Neural cell (in vitro differentiated cells): ENCODE measurements around the gene KLHDC7B. TPM values are rescaled to one million over a fixed set of nuclear protein-coding genes. Genes with fewer than 3 reads are reported as not detected.
A peak's percentile ranks its signal among the peaks of the same experiment; 100 is the strongest.

ENCODE experiments used
- H2AFZ ChIP-seq: fragments of 200-600, 300-800 bp; sonication (generic), shearing (Covaris generic); 2 replicates; pipeline ENCODE4 v1.6.0; 2014; ENCODE audit warnings: low read depth, mild to moderate bottlenecking, antibody characterized with exemption, low read length, moderate library complexity
- H3F3A ChIP-seq: fragments of 200-600 bp; shearing (Covaris generic); 2 replicates; pipeline ENCODE4 v1.6.1; 2016; ENCODE audit warnings: mild to moderate bottlenecking, moderate library complexity, mixed read lengths, antibody characterized with exemption, low read length; ENCODE audit not compliant: insufficient read depth, poor library complexity, severe bottlenecking
- H3K27ac ChIP-seq: fragments of 200-600, 300-800 bp; sonication (generic), shearing (Covaris generic); 2 replicates; pipeline ENCODE4 v1.5.1; 2014; ENCODE audit warnings: mild to moderate bottlenecking, low read length, moderate library complexity
- H3K27me3 ChIP-seq: fragments of 300-800, 200-600 bp; sonication (generic), shearing (Covaris generic); 2 replicates; pipeline ENCODE4 v1.6.0; 2014; ENCODE audit warnings: mild to moderate bottlenecking, low read depth, low read length, moderate library complexity; ENCODE audit not compliant: insufficient read depth
- H3K36me3 ChIP-seq: fragments of 300-800, 200-600 bp; sonication (generic), shearing (Covaris generic); 2 replicates; pipeline ENCODE4 v1.5.1; 2014; ENCODE audit warnings: mild to moderate bottlenecking, antibody characterized with exemption, low read length, moderate library complexity; ENCODE audit not compliant: insufficient read depth
- H3K4me2 ChIP-seq: fragments of 300-800, 200-600 bp; sonication (generic), shearing (Covaris generic); 2 replicates; pipeline ENCODE4 v1.6.0; 2014; ENCODE audit warnings: mild to moderate bottlenecking, low read length
- H3K4me3 ChIP-seq: fragments of 300-800, 200-600 bp; sonication (generic), shearing (Covaris generic); 2 replicates; pipeline ENCODE4 v1.5.1; 2014; ENCODE audit warnings: mild to moderate bottlenecking, low read length, moderate library complexity
- H3K79me2 ChIP-seq: fragments of 200-600 bp; shearing (Covaris generic); replicated peaks from 2 replicates; pipeline ENCODE4 v1.6.0; 2014; ENCODE audit warnings: mild to moderate bottlenecking, low read length, moderate library complexity; ENCODE audit not compliant: insufficient read depth
- H3K9ac ChIP-seq: fragments of 300-800, 200-600 bp; sonication (generic), shearing (Covaris generic); 2 replicates; pipeline ENCODE4 v1.6.1; 2016; ENCODE audit warnings: mild to moderate bottlenecking, low read length, mixed read lengths
- H3K9me2 ChIP-seq: fragments of 200-600 bp; shearing (Covaris generic); 2 replicates; pipeline ENCODE4 v1.6.1; 2016; ENCODE audit warnings: mild to moderate bottlenecking, low read length, mixed read lengths; ENCODE audit not compliant: insufficient read depth
- H3K9me3 ChIP-seq: fragments of 200-600, 300-800 bp; sonication (generic), shearing (Covaris generic); 2 replicates; pipeline ENCODE4 v1.6.1; 2016; ENCODE audit warnings: mild to moderate bottlenecking, mixed run types, low read length, moderate library complexity, mixed read lengths
- H4K20me1 ChIP-seq: fragments of 200-600 bp; shearing (Covaris generic); 2 replicates; pipeline ENCODE4 v1.6.1; 2016; ENCODE audit warnings: mild to moderate bottlenecking, mixed run types; ENCODE audit not compliant: insufficient read depth
- CTCF ChIP-seq: fragments of 450-650 bp; IDR thresholded peaks from 2 replicates; pipeline ENCODE4 v1.5.1; 2014; ENCODE audit warnings: antibody characterized with exemption, mild to moderate bottlenecking, moderate library complexity; ENCODE audit not compliant: poor library complexity, severe bottlenecking
- EP300 ChIP-seq: fragments of 450-650 bp; conservative IDR thresholded peaks from 2 replicates; pipeline ENCODE4 v1.6.1; 2014; ENCODE audit warnings: antibody characterized with exemption, mild to moderate bottlenecking, moderate library complexity; ENCODE audit not compliant: poor library complexity, severe bottlenecking
- EZH2 ChIP-seq: fragments of 200-600, 300-800 bp; shearing (Covaris generic), sonication (generic); IDR thresholded peaks from 2 replicates; pipeline ENCODE4 v1.6.1; 2014; ENCODE audit warnings: antibody characterized with exemption, low read length, borderline replicate concordance, mild to moderate bottlenecking; ENCODE audit not compliant: insufficient read depth, poor library complexity, severe bottlenecking
- MXI1 ChIP-seq: fragments of 450-650 bp; conservative IDR thresholded peaks from 2 replicates; pipeline ENCODE4 v1.6.1; 2014; ENCODE audit warnings: antibody characterized with exemption, mild to moderate bottlenecking; ENCODE audit not compliant: poor library complexity, severe bottlenecking
- POLR2AphosphoS5 ChIP-seq: IDR thresholded peaks from 2 replicates; pipeline ENCODE4 v1.6.1; 2012
- RAD21 ChIP-seq: fragments of 450-650 bp; conservative IDR thresholded peaks from 2 replicates; pipeline ENCODE4 v1.6.1; 2014; ENCODE audit warnings: antibody characterized with exemption, mild to moderate bottlenecking, moderate library complexity
- REST ChIP-seq: IDR thresholded peaks from 2 replicates; pipeline ENCODE4 v1.6.1; 2012; ENCODE audit warnings: borderline replicate concordance
- SMC3 ChIP-seq: fragments of 450-650 bp; conservative IDR thresholded peaks from 2 replicates; pipeline ENCODE4 v1.6.1; 2014; ENCODE audit warnings: antibody characterized with exemption, mild to moderate bottlenecking, moderate library complexity; ENCODE audit not compliant: poor library complexity
- TAF1 ChIP-seq: IDR thresholded peaks from 2 replicates; pipeline ENCODE4 v1.6.1; 2012; ENCODE audit warnings: low read depth
- polyA plus RNA-seq: library from polyadenylated mRNA; depleted of rRNA; stranded (reverse); fragments of >200 nt; gene quantifications from 2 replicates; pipeline ENCODE4 v1.2.3, GENCODE V29; 2014

The KLHDC7B gene
- polyA plus RNA-seq, 1 donor from 2014 or later, result not detected

- Histone ChIP-seq H3K27me3 (no peaks in the 10 kb centered on the region), H3K27ac (peak within 1 kb of the TSS; percentile 81), H2AFZ (peak within 1 kb of the TSS; percentile 27), H3K79me2 (peaks cover 37% of the 10 kb centered on the region), H3K4me3 (peak within 1 kb of the TSS; percentile 94), H3F3A (no peaks in the 10 kb centered on the region), H3K9me3 (no peaks in the 10 kb centered on the region), H3K9me2 (no peaks in the 10 kb centered on the region), H4K20me1 (no peaks in the 10 kb centered on the region), H3K4me2 (peak within 1 kb of the TSS; percentile 97), H3K9ac (peak within 1 kb of the TSS; percentile 86), H3K36me3 (no peaks in the 10 kb centered on the region)
- no peak for TF ChIP-seq RAD21
- peak; percentile 76 for TF ChIP-seq MXI1
- TF ChIP-seq REST, result peak; percentile 84
- TF ChIP-seq TAF1, result peak; percentile 73
- TF ChIP-seq EP300, result peak; percentile 64
- TF ChIP-seq CTCF, result no peak
- TF ChIP-seq POLR2AphosphoS5, result peak; percentile 94
- no peak for TF ChIP-seq EZH2
- TF ChIP-seq SMC3, result peak; percentile 3
Observed at GRCh38 chr22:50507991-50508884, 37.5 kb upstream of the KLHDC7B start, which contains the start of gene NCAPH2. Gene NCAPH2, plus strand, starts transcription at chr22:50508224. Its CDS starts 114 bp downstream, at chr22:50508338.

- peak overlapping the region; percentile 97 for H3K4me2 ChIP-seq
- peak overlapping the region; percentile 80 for H3K4me3 ChIP-seq
- no peaks in the 10 kb centered on the region for H4K20me1 ChIP-seq
- TF ChIP-seq POLR2AphosphoS5 (no peak), EZH2 (no peak), REST (no peak), RAD21 (no peak), SMC3 (no peak), CTCF (no peak), EP300 (no peak), TAF1 (no peak), MXI1 (no peak)
- no peaks in the 10 kb centered on the region for H3K36me3 ChIP-seq
- H3F3A ChIP-seq, result no peaks in the 10 kb centered on the region
- peak overlapping the region; percentile 3 for H2AFZ ChIP-seq
- H3K9me2 ChIP-seq, result no peaks in the 10 kb centered on the region
- H3K9ac ChIP-seq, result peak overlapping the region; percentile 80
- peak overlapping the region; percentile 81 for H3K27ac ChIP-seq
- no peaks in the 10 kb centered on the region for H3K9me3 ChIP-seq
- peaks cover 37% of the 10 kb centered on the region for H3K79me2 ChIP-seq
- no peaks in the 10 kb centered on the region for H3K27me3 ChIP-seq
Observed at GRCh38 chr22:50508897-50509296, 36.8 kb upstream of the KLHDC7B start.
